HUDEP-2 (cell line): Measurements from ENCODE around the gene IKBKE.
A peak's percentile ranks its signal among the peaks of the same experiment; 100 is the strongest.

ENCODE experiments used
- DNase-seq, 76 experiments: peaks; one replicate each; lab custom pipeline; 2025; ENCODE audit not compliant: unreplicated experiment in 76 of 76; lab: John Stamatoyannopoulos, UW

Gene IKBKE

GRCh38 chr1:206509612-206510257 lies 39.5 kb downstream of the IKBKE start:
- DNase-seq: no peak

DNA sequence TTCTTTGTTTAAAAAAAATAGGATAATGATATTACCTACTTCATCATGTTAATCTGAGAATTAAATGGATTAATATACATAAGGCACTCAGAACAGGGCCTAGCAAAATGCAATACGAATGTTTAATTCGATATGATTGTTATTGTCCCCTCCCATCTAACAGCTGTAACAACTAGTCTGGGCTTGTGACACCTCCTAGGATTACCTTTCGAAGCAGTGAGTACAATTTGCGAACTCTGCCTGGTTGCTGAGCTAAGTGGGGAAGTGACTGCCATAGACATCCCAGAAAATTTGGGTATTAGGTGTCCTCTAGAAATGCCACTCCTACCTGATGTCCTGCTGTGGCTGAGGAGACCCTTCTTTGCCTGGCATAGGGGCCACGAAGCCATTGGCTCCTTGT lies 40.1 kb downstream of the IKBKE start:
- DNase-seq: no peak

DNA sequence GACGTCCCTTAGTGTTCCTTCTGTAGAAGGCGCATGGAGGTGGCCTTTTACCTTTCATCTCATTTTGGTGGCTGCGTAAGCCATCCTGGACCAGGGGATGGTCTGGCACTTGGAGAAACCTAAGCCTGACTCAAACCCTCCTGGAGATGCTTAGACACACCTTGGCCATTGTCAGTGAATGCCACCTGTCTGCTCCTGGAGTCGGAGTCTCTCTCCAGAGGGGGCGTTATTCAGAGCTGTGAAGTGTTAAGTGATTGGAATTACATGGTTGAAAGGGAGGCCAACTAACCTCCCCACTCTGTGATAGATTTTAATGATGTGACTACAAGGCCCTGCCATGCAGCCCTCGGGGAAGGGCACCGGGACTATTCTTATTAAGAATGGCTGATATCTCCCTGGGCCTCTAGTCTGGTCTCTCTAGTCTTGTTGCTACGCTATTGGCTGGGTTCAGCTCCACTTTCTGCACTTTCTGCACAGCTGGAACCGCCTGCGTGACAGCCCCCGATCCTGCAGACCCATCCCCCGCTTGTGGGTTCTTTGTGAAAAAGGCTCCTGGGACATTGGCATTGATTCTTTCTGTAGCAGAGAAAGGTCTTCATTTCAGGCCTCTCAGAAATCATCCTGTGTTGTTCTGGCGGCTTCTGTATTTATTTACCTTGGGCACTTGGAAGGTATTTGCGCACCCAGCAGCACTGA lies 41.2 kb downstream of the IKBKE start:
- DNase-seq: no peak

GRCh38 chr1:206512058-206512850 lies 42.0 kb downstream of the IKBKE start:
- DNase-seq: no peak

GRCh38 chr1:206512851-206513180 lies 42.5 kb downstream of the IKBKE start:
- no peak for DNase-seq

GRCh38 chr1:206513312-206514111 lies 43.2 kb downstream of the IKBKE start:
- no peak for DNase-seq

DNA sequence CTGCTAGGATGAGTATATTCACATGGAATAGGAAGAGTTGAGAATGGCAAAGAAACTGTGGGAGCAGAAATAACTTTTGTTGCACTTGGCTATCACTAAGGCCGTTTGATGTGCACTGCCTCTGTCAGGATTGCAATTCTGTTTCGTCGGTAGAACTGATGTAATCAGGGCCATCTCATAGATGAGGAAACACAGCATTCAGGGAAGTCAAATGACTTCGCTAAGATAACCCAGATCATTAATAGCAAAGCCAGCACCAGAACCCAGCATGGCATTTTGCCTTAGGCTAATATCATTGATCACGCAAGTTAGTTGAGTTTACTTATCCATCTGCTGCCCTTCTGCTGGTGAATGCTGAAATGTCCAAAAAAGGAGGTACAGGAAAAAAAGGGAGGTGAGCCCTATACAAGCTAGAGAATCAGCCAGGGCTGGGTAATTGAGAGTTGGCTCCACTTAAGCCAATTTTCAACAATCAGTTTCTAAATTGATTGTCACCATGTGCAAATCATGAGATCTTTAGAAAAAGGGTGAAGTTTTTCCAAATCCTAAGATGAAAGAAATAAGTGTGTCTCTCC lies 44.6 kb downstream of the IKBKE start:
- DNase-seq: no peak

DNA sequence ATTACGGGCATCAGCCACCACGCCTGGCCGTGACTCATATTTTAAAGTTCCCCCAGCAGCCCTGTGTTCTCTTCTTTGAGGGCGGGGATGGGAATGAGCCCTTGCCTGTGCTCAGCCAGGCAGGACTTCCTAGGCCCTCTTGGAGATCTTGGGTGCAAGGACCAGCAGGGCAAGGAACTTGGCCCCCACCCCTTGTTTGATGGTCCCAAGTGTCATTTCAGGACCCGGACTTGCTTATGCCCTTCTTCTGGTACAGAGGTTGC lies 46.4 kb downstream of the IKBKE start:
- no peak for DNase-seq

DNA sequence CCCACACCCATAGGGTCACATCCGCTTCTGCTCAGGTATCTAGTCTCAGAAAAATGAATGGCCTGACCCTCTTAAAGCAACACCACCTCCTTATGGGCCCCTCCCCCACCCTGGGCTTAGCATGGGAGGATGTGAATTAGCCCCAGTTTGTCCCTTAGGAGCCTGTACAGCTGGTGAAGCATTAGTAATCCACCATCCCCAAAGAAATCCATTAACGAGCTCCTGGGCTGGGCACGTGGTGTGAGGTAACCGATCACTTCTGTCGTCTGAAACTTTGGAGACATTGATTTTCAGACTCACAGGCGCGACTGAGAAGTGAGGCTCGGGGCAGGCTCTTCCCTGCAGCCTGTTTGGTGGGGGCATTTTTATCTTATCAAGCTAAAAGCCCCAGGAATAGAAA lies 47.5 kb downstream of the IKBKE start:
- no peak for DNase-seq

DNA sequence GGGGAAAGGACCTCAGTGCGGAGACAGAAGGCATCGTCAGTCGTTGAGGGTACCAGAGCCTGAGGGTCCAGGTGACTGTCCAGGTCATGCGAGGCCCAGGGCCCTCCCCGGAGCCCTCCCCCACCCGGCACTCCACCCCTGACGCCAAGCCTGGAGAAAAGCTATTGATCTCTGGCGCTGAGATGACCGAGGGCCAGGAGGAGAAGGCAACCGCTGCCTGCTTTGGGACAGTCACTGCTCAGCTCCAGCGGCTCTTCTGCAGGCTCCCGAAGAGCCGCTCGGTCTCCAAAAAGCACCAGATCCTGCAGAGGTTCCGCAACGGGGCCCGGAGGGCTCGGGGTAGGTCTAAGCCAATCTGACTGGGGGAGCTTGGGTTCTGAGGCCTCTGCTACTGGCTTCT lies 47.9 kb downstream of the IKBKE start:
- DNase-seq: no peak

DNA sequence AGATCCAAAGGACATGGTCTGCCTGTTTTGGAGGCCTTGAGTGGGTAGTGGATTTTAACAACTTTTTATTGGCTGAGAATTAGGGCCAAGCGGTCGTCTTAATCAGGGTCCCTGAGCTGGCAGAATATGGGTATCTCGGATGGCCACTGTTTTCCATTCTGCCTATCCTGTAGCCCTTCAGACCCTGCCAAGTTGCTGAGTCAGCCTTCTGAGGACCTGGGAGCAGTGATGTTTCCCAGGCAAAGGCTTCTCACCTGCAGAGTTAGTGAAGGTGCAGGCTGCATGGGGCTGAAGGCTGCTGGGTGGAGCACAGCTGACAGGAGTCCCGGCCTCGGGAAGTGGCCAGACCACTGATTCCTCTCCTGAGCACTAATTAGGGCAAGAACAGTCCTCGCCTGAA lies 48.5 kb downstream of the IKBKE start:
- DNase-seq: no peak

DNA sequence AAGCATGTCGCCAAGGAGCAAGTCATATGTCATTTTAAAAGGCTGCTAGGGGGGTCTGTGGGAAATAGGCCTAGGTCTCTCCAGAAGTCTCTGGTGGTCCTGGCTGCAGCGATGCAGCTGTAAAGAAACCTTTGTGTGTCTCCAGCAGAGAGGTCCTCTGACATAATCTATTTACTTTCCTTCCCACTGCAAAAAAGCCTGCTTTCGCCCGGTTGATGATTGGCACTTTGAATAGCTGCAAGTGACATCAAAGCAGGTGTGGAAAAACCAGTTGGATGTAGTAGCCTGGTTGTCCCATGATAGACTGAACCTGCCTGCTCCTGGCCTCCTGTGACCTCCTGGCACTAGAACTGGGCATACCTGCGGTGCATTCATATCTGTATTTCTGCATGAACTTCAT lies 50.9 kb downstream of the IKBKE start:
- DNase-seq: no peak

DNA sequence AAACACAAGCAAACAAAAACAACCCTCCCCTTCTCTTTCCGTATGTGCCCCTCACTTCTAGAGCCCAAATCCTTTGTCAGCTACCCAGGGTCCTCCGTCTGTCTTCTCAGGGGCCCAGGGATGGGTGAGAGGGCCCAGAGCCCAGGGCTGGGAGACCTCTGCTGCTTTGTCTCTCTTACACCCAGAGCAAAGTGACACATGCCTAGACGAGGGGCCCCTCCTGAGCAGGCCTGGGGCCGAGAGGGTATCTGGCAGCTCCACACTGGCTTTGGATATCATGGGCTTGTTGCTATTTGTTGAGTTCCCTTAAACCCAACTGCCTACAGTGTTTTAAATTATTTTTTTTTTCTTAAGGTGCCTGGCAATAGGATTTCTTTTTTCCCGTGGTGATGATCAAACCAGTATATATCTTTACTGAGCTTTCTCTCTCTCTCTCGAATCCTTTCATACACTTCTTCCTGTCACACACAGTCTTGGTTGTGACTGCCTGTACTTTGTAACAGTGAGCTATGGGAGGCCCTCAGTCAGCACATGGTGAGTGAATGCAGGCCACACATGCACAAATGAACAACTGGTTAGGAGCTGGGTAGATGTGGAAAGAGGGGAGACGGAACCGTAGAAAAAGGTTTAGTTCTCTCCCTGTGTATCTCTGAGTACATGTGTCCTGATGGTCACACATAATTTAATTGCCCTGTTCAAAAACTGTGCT lies 51.6 kb downstream of the IKBKE start:
- no peak for DNase-seq

DNA sequence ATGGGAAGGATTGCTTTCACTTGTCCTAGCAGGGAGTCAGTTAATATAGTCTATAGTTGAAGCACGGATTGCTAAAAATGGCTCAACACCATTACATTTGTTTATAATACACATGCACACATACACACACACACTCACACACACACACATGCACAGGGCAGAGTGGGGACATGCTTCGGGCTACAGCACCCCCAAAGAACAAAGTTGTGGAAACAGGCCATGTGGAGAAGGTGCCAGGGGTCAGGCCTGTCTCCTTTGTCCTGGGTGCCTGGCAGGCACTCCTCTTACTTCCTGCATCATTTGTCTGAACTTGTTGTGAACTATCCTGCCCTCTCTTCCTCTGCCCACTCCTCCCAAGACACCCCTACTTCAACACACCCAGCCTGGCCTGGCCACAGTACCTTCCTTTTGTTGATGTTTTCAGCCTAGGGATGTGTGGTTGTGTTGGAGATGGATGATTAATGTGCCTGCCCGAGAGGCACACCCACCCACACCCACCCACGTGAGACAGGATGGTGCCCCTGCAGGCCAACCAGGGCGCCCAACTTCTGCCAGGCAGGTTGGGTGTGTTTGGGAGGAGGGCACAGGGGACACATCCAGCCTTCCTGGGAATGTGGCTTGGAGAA lies 54.6 kb downstream of the IKBKE start:
- DNase-seq: peak in 7 of 76 experiments; percentile 2 to 26 (median 11)

DNA sequence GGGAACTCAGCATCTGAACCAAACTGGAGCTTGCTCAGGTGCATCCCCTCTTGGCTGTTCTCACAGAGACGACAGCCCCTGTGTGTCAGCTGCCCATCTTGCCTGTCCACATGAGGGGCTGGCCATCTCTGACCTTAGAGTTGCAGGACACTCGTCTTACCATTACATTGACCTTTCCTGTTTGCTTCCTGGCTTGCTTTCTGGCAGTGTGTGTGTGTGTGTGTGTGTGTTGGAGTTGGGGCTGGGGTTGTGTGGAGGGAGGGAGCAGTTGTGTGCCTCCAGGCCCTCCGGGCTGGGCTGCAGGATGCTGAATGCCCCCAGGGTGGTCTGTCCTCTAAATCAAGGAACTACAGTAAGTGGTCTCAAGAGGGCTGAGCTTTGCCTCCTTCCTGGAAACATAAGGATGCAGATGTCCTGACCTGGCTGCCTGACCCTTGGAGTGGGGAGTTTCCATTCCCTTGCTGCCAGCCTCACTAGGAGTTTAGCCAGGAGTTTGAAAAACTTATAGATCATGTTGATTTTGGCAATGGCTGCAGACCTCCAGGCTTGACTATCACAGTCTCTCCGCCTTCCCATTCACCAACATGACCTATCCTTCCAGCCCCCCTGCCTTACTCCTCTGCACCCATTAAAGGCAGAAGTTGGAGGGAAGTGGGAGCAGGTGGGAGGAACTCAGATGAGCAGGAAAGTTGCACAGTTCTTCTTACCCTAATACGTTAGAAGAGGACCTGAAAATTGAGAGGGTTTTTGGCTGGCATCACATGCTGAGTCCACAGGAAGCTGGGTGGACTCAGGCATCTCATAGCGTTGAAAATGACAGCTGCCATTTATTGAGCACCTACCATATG lies 56.0 kb downstream of the IKBKE start:
- no peak for DNase-seq

GRCh38 chr1:206529425-206529824 lies 59.1 kb downstream of the IKBKE start:
- no peak for DNase-seq

- no peak for DNase-seq
Observed at GRCh38 chr1:206532368-206532767, 62.1 kb downstream of the IKBKE start.

DNA sequence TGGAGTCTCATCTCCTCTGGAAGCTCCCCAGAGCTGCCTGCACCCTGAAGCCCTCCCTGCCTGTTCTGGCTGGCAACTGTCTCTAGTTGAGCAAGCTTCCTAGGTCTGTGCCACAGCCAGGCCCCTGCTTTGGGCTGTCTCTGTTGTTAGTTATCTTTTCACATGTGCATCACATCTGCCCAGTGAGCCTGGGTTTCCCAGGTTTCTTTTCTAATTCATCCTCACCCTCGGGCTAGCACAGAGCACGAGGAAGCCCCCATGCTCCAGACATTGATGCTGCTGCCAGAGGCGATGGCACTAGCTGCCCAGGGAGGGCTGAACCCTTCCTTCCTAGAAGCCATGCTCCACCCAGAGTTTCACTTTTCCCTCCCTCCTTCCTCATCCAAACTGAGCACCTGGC lies 64.3 kb downstream of the IKBKE start:
- DNase-seq: no peak

- no peak for DNase-seq
Observed at GRCh38 chr1:206535853-206536188, 65.5 kb downstream of the IKBKE start.
